IMR-90 (cell line): Measurements from ENCODE around the gene COL4A2. TPM values are rescaled to one million over a fixed set of nuclear protein-coding genes. Genes with fewer than 3 reads are reported as not detected.

Experiments used
- ATAC-seq: fragments of 200-7000 bp; cut with Tn5 transposase; 2 replicates; pipeline ENCODE4 v1.9.1; 2020; ENCODE audit warnings: low read depth, mild to moderate bottlenecking, moderate library complexity
- BruUV-seq: library from RNA; stranded (reverse); fragments of 400-500 nt; replicated peaks from 2 replicates; lab custom pipeline; 2021; lab: Mats Ljungman, UMichigan
- CTCF ChIA-PET: fragments of 300-600 bp; formaldehyde crosslinking; extraction: SDS; loops from one replicate; lab custom pipeline; 2021; ENCODE audit warnings: antibody characterized with exemption; lab: Yijun Ruan, JAX
- POLR2A ChIA-PET: fragments of 300-600 bp; sonication (Branson Sonifier 250); formaldehyde crosslinking; loops from one replicate; lab custom pipeline; 2022; ENCODE audit warnings: antibody characterized with exemption; ENCODE audit not compliant: unreplicated experiment; lab: Charles Lee
- DNase-seq: peaks from one replicate; pipeline ENCODE4 v3.0.0; 2013
- H2AFZ ChIP-seq: replicated peaks from 2 replicates; pipeline ENCODE3; 2013; ENCODE audit warnings: low read length, mild to moderate bottlenecking; ENCODE audit not compliant: poor library complexity
- H2AK5ac ChIP-seq: 2 replicates; pipeline ENCODE4 v1.6.1; 2013; ENCODE audit warnings: low read depth, low read length, inconsistent platforms
- H2AK9ac ChIP-seq: replicated peaks from 2 replicates; pipeline ENCODE3; 2013; ENCODE audit warnings: mild to moderate bottlenecking, low read depth, low read length, moderate library complexity; ENCODE audit not compliant: poor library complexity
- H2BK120ac ChIP-seq: 2 replicates; pipeline ENCODE4 v1.6.1; 2013; ENCODE audit warnings: low read depth, low read length, inconsistent platforms
- H2BK15ac ChIP-seq: 3 replicates; pipeline ENCODE4 v1.6.1; 2013; ENCODE audit warnings: low read depth, low read length, inconsistent platforms
- H2BK20ac ChIP-seq: 2 replicates; pipeline ENCODE4 v1.6.1; 2013; ENCODE audit warnings: low read depth, mild to moderate bottlenecking, inconsistent platforms, low read length, moderate library complexity
- H2BK5ac ChIP-seq: 2 replicates; pipeline ENCODE4 v1.6.1; 2013; ENCODE audit warnings: mild to moderate bottlenecking, low read depth, low read length, inconsistent platforms; ENCODE audit not compliant: poor library complexity, severe bottlenecking
- H3K14ac ChIP-seq: replicated peaks from 2 replicates; pipeline ENCODE4 v1.6.1; 2013; ENCODE audit warnings: low read depth, low read length, inconsistent platforms
- H3K18ac ChIP-seq: 2 replicates; pipeline ENCODE4 v1.6.1; 2013; ENCODE audit warnings: low read depth, low read length, control low read depth
- H3K23ac ChIP-seq: 2 replicates; pipeline ENCODE4 v1.6.1; 2013; ENCODE audit warnings: low read depth, low read length, inconsistent platforms
- H3K27ac ChIP-seq: 2 replicates; pipeline ENCODE4 v1.5.1; 2013; ENCODE audit warnings: mild to moderate bottlenecking, control low read depth, low read length; ENCODE audit not compliant: insufficient read depth
- H3K27me3 ChIP-seq: 2 replicates; pipeline ENCODE4 v1.6.1; 2013; ENCODE audit warnings: low read length; ENCODE audit not compliant: control insufficient read depth, insufficient read depth
- H3K36me3 ChIP-seq: 2 replicates; pipeline ENCODE4 v1.6.1; 2013; ENCODE audit warnings: low read length, mixed read lengths; ENCODE audit not compliant: control insufficient read depth, insufficient read depth
- H3K4ac ChIP-seq: 2 replicates; pipeline ENCODE4 v1.6.1; 2013; ENCODE audit warnings: low read depth, low read length, inconsistent platforms
- H3K4me1 ChIP-seq: 2 replicates; pipeline ENCODE4 v1.6.1; 2013; ENCODE audit warnings: low read length, mixed read lengths; ENCODE audit not compliant: control insufficient read depth, insufficient read depth
- H3K4me2 ChIP-seq: 2 replicates; pipeline ENCODE4 v1.6.1; 2013; ENCODE audit warnings: low read depth, mild to moderate bottlenecking, control low read depth, low read length, moderate library complexity
- H3K4me3 ChIP-seq: 2 replicates; pipeline ENCODE4 v1.5.1; 2013; ENCODE audit warnings: low read depth, mild to moderate bottlenecking, control low read depth, low read length, moderate library complexity; ENCODE audit not compliant: insufficient read depth
- H3K56ac ChIP-seq: 2 replicates; pipeline ENCODE4 v1.6.1; 2013; ENCODE audit warnings: low read length, inconsistent platforms; ENCODE audit not compliant: insufficient read depth; ENCODE audit errors: extremely low read depth
- H3K79me1 ChIP-seq, 2 experiments: 2 replicates each; pipeline ENCODE4 v1.6.1; 2013; ENCODE audit warnings: low read length in 2 of 2, inconsistent platforms in 1 of 2, low read depth in 1 of 2
- H3K9ac ChIP-seq: 2 replicates; pipeline ENCODE4 v1.6.1; 2013; ENCODE audit warnings: low read depth, low read length, control low read depth
- H3K9me1 ChIP-seq: 2 replicates; pipeline ENCODE4 v1.6.1; 2013; ENCODE audit warnings: low read length, inconsistent platforms; ENCODE audit not compliant: insufficient read depth
- H3K9me3 ChIP-seq: 2 replicates; pipeline ENCODE4 v1.6.1; 2013; ENCODE audit warnings: low read length; ENCODE audit not compliant: control insufficient read depth, insufficient read depth
- H4K20me1 ChIP-seq: 2 replicates; pipeline ENCODE4 v1.6.1; 2013; ENCODE audit warnings: low read length, inconsistent platforms; ENCODE audit not compliant: insufficient read depth
- H4K5ac ChIP-seq: 2 replicates; pipeline ENCODE4 v1.6.1; 2013; ENCODE audit warnings: mild to moderate bottlenecking, low read depth, low read length, control low read depth
- H4K8ac ChIP-seq, 2 experiments: 2 replicates each; pipeline ENCODE4 v1.6.1; 2013; ENCODE audit warnings: low read depth in 2 of 2, low read length in 2 of 2, control low read depth in 1 of 2, inconsistent platforms in 1 of 2
- H4K91ac ChIP-seq: 2 replicates; pipeline ENCODE4 v1.6.1; 2013; ENCODE audit warnings: low read depth, low read length, inconsistent platforms; ENCODE audit not compliant: insufficient read depth
- BHLHE40 ChIP-seq: fragments of 150-350 bp; IDR thresholded peaks from 2 replicates; pipeline ENCODE4 v1.6.1; 2016; ENCODE audit warnings: mild to moderate bottlenecking, low read depth, low read length
- CEBPB ChIP-seq: IDR thresholded peaks from 2 replicates; pipeline ENCODE4 v1.6.1; 2012; ENCODE audit warnings: low read depth, low read length, improper control_type of control experiment
- CHD1 ChIP-seq: IDR thresholded peaks from 2 replicates; pipeline ENCODE4 v1.6.1; 2012; ENCODE audit warnings: low read depth, low read length, improper control_type of control experiment
- CTCF ChIP-seq: conservative IDR thresholded peaks from 2 replicates; pipeline ENCODE4 v1.5.1; 2012; ENCODE audit warnings: mild to moderate bottlenecking, low read depth, low read length, improper control_type of control experiment
- FOS ChIP-seq: fragments of 150-350 bp; IDR thresholded peaks from 2 replicates; pipeline ENCODE4 v1.6.1; 2016; ENCODE audit warnings: low read depth, low read length
- MAFK ChIP-seq: IDR thresholded peaks from 2 replicates; pipeline ENCODE4 v1.6.1; 2012; ENCODE audit warnings: low read depth, low read length, improper control_type of control experiment
- MAZ ChIP-seq: IDR thresholded peaks from 2 replicates; pipeline ENCODE4 v1.6.1; 2012; ENCODE audit warnings: low read depth, mild to moderate bottlenecking, low read length, improper control_type of control experiment, moderate library complexity, borderline replicate concordance
- MXI1 ChIP-seq: IDR thresholded peaks from 2 replicates; pipeline ENCODE4 v1.6.1; 2012; ENCODE audit warnings: low read depth, mild to moderate bottlenecking, low read length, moderate library complexity, borderline replicate concordance
- NFE2L2 ChIP-seq: fragments of 150-350 bp; IDR thresholded peaks from 2 replicates; pipeline ENCODE4 v1.6.1; 2016; ENCODE audit warnings: low read depth, mild to moderate bottlenecking, low read length
- POLR2A ChIP-seq: IDR thresholded peaks from 2 replicates; pipeline ENCODE4 v1.6.1; 2012; ENCODE audit warnings: mild to moderate bottlenecking, low read depth, low read length
- RAD21 ChIP-seq: IDR thresholded peaks from 2 replicates; pipeline ENCODE4 v1.6.1; 2012; ENCODE audit warnings: low read length, improper control_type of control experiment
- RCOR1 ChIP-seq: IDR thresholded peaks from 2 replicates; pipeline ENCODE4 v1.6.1; 2012; ENCODE audit warnings: mild to moderate bottlenecking, low read length, improper control_type of control experiment; ENCODE audit not compliant: insufficient replicate concordance
- RFX5 ChIP-seq: IDR thresholded peaks from 2 replicates; pipeline ENCODE4 v1.8.0; 2012; ENCODE audit warnings: low read depth, mild to moderate bottlenecking, low read length, moderate library complexity
- SMC3 ChIP-seq: fragments of 150-350 bp; IDR thresholded peaks from 2 replicates; pipeline ENCODE4 v1.6.1; 2016; ENCODE audit warnings: low read depth, mild to moderate bottlenecking, antibody characterized with exemption, low read length, moderate library complexity
- USF2 ChIP-seq: fragments of 150-350 bp; IDR thresholded peaks from 2 replicates; pipeline ENCODE4 v1.6.1; 2017; ENCODE audit warnings: mild to moderate bottlenecking, antibody characterized with exemption, low read length, low read depth
- WGBS, 2 experiments: methylation state at CpG; one replicate each; pipeline versions ENCODE4 v1.1.5 to v1.1.7; 2013; ENCODE audit warnings: missing lambda C conversion rate in 2 of 2; ENCODE audit not compliant: insufficient read length in 1 of 2; ENCODE audit errors: extremely low coverage in 2 of 2; 5-methylcytosine and 5-hydroxymethylcytosine counted together
- dilution Hi-C: fragments of 300-500 bp; cut with HindIII; formaldehyde crosslinking; loops from one replicate; pipeline ENCODE4 v1.14.3; 2018; ENCODE audit warnings: low sequenced_read_pairs; ENCODE audit not compliant: unreplicated experiment
- in situ Hi-C: fragments of 300-500 bp; cut with MboI; formaldehyde crosslinking; loops from 3 replicates; pipeline ENCODE4 v1.14.3; 2019; ENCODE audit warnings: low sequenced_read_pairs, inconsistent platforms, mixed read lengths
- intact Hi-C: fragments of 100-400 bp; cut with micrococcal nuclease; formaldehyde crosslinking; loops from 2 replicates; pipeline ENCODE4 v1.10.0; 2022
- polyA plus RNA-seq, 3 experiments: library from polyadenylated mRNA; depleted of rRNA; stranded (reverse); fragments of >200 nt; gene quantifications; 2 replicates each; pipeline ENCODE4 v1.2.3, GENCODE V29; 2012; ENCODE audit warnings: low replicate concordance in 1 of 3
- total RNA-seq: library from RNA; depleted of rRNA; stranded (reverse); fragments of >200 nt; gene quantifications from 2 replicates; pipeline ENCODE4 v1.2.3, GENCODE V29; 2012
- TF ChIP-seq, protein P1 (sequence below): fragments of 150-350 bp; IDR thresholded peaks from 2 replicates; pipeline ENCODE4 v1.6.1; 2016; ENCODE audit warnings: low read depth, mild to moderate bottlenecking, low read length, moderate library complexity, borderline replicate concordance

COL4A2 gene
- total and polyA plus RNA-seq, 2 of the 4 experiments (the other 2 are of a cell fraction): 90.7 to 457 TPM

DNA sequence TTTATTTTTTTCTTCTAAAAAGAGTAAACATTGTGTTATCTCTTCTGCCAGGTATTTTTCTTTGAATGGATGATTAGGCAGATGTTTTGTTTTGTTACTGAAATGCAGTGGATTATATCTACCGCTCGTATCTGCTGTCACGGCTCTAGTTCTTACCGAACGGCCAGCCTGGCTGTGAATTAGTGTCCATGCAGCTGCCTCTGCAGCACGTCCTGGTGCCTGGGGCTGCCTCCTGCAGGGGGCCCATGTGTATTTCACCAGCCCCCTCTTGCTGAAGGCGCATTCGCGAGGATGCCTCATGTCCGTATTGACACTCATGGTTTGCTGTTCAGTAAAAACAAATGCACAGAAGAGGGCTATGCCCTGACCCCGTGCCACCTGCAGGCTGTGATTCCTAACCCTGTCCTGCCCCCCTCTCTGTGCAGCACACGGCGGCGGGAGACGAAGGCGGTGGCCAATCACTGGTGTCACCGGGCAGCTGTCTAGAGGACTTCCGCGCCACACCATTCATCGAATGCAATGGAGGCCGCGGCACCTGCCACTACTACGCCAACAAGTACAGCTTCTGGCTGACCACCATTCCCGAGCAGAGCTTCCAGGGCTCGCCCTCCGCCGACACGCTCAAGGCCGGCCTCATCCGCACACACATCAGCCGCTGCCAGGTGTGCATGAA lies 204.6 kb downstream of the COL4A2 start:
- no peak overlapping the region for H3K9ac ChIP-seq
- no peak overlapping the region for H3K56ac ChIP-seq
- H2AK9ac ChIP-seq: no peak overlapping the region
- intact Hi-C loops (loop anchor here (5.0 kb wide), 1 partner anchor 51 kb away; the partner anchor contains the start of gene RAB20), dilution Hi-C loops (no loop called here), in situ Hi-C loops (no loop called here)
- 93% methylated on average over 29 of the region's 31 CpGs; no CpG with 5 or more reads in 1 of the 2 experiments for WGBS, 2 experiments
- peaks cover 5% of the 10 kb centered on the region for H4K20me1 ChIP-seq
- H2BK15ac ChIP-seq: no peak overlapping the region
- no peaks in the 10 kb centered on the region for H3K27me3 ChIP-seq
- no peak overlapping the region for H3K14ac ChIP-seq
- H3K79me1 ChIP-seq: peaks cover 12 to 15% of the 10 kb centered on the region in 2 experiments; a peak in 3 of 4 replicates
- H3K36me3 ChIP-seq: peaks cover 73% of the 10 kb centered on the region
- H3K9me3 ChIP-seq: no peaks in the 10 kb centered on the region
- no peak overlapping the region for H3K4me3 ChIP-seq
- DNase-seq: no peak
- H4K5ac ChIP-seq: no peak overlapping the region
- TF ChIP-seq RAD21: no peak
- TF ChIP-seq CTCF: no peak
- no peak for TF ChIP-seq CHD1
- no peak for TF ChIP-seq MXI1
- TF ChIP-seq NFE2L2: no peak
- no peak for TF ChIP-seq MAZ
- TF ChIP-seq POLR2A: no peak
- no peak for TF ChIP-seq MAFK
- TF ChIP-seq USF2: no peak
- TF ChIP-seq, protein P1, sequence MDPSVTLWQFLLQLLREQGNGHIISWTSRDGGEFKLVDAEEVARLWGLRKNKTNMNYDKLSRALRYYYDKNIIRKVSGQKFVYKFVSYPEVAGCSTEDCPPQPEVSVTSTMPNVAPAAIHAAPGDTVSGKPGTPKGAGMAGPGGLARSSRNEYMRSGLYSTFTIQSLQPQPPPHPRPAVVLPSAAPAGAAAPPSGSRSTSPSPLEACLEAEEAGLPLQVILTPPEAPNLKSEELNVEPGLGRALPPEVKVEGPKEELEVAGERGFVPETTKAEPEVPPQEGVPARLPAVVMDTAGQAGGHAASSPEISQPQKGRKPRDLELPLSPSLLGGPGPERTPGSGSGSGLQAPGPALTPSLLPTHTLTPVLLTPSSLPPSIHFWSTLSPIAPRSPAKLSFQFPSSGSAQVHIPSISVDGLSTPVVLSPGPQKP: no peak
- TF ChIP-seq CEBPB: no peak
- no peak for TF ChIP-seq FOS
- no peak for TF ChIP-seq RFX5
- TF ChIP-seq RCOR1: no peak
- TF ChIP-seq SMC3: no peak
- no peak for TF ChIP-seq BHLHE40
- H2BK120ac ChIP-seq: no peak overlapping the region
- POLR2A ChIA-PET: no interaction called here
- CTCF ChIA-PET: no interaction called here
- H3K4ac ChIP-seq: no peak overlapping the region
- H3K4me1 ChIP-seq: peaks cover 18% of the 10 kb centered on the region
- H3K23ac ChIP-seq: no peak overlapping the region
- no peak overlapping the region for H2AK5ac ChIP-seq
- no peak overlapping the region for H2BK5ac ChIP-seq
- no peak overlapping the region for H4K8ac ChIP-seq
- H3K9me1 ChIP-seq: peaks cover 11% of the 10 kb centered on the region
- no peak overlapping the region for H3K27ac ChIP-seq
- H4K91ac ChIP-seq: no peak overlapping the region
- no peak overlapping the region for H3K18ac ChIP-seq
- no peak overlapping the region for H2BK20ac ChIP-seq
- H3K4me2 ChIP-seq: no peak overlapping the region
- H2AFZ ChIP-seq: no peak overlapping the region
- BruUV-seq: no TSS peak
- ATAC-seq: no peak
